Bronchus fibroblast of lung (primary cell): ENCODE measurements around the gene SCN4B. TPM values are rescaled to one million over a fixed set of nuclear protein-coding genes. Genes with fewer than 3 reads are reported as not detected.

Experiments
- total RNA-seq: library from RNA; depleted of rRNA; stranded (reverse); fragments of >200 nt; gene quantifications from 2 replicates; pipeline ENCODE4 v1.2.3, GENCODE V29; 2015

SCN4B gene, protein sequence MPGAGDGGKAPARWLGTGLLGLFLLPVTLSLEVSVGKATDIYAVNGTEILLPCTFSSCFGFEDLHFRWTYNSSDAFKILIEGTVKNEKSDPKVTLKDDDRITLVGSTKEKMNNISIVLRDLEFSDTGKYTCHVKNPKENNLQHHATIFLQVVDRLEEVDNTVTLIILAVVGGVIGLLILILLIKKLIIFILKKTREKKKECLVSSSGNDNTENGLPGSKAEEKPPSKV
- total RNA-seq, result 0.30 and 0.34 TPM in 2 replicates

DNA sequence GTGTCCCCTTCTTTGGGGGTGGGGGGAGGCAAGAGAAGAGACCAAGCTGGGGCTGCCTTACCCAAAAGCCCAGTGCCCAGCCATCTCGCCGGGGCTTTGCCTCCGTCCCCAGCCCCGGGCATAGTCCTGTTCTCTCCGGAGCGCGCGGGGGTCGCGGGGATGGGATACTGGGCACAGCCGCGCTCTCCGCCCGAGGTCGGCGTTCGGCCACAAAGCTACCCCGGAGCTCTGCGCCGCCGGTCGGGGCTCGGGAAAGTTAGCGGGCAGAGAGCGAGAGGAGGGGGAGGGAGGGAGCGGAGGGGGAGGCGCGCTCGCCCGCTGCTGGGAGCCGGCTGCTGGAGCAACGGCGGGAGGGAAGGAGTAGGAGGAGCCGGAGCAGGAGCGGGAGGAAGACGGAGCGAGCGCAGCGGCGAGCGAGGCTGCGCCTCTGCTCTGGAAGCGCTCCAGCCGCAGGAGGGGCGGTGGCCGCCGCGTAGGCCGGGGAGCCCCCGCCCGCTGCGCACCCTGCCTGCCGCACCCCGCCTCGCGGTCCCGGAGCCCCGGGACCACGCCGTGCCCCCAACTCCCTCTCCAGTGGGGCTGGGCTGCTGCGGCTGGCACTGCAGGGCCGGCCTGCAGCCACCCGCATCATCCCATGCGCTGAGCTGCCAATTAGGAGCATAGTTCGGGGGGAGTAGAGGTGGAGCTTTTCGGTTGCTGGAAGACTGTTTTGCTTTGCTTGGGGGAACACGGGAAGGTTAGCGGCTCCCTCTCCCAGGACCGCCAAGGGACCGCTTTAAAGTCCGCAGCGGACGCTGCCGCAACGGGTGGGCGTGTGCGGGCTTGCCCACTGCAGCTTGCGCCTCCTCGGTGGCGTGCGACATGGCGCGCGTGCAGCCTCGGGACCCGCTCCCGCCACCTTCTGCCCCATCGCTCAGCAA, at the start of gene SCN4B:
TSS of gene SCN4B (minus strand) at position 272 of the 920 bp plus-strand sequence. CDS start at position 122, 150 bp downstream.

GRCh38 chr11:118175993-118176777, 23.6 kb upstream of the SCN4B start, which contains the start of gene SCN2B:
Gene SCN2B, minus strand, starts transcription at chr11:118176639. Its CDS starts 208 bp downstream, at chr11:118176431.

GRCh38 chr11:118086913-118087768, 65.5 kb downstream of the SCN4B start, which contains the start of gene SMIM35:
Gene SMIM35, minus strand, starts transcription at chr11:118086963. Its CDS starts 206 bp downstream, at chr11:118086757.

Other genes starting within 250 kb of the SCN4B start
- not detected in 2 replicates for gene TMPRSS13, start 223.4 kb downstream of the SCN4B start, total RNA-seq
- gene IL10RA, start 166.4 kb downstream of the SCN4B start, total RNA-seq, result not detected in 2 replicates
- not detected in 2 replicates for gene TMPRSS4, start 75.7 kb downstream of the SCN4B start, total RNA-seq
- not detected in 2 replicates for gene SMIM35, start 65.9 kb downstream of the SCN4B start, total RNA-seq
- gene SCN2B, start 23.8 kb upstream of the SCN4B start, total RNA-seq, result 0.15 and 0.17 TPM in 2 replicates
- gene JAML, start 72.2 kb upstream of the SCN4B start, total RNA-seq, result not detected in 2 replicates
- gene MPZL3, start 99.5 kb upstream of the SCN4B start, total RNA-seq, result 0.30 and 0.34 TPM in 2 replicates
- gene MPZL2, start 111.5 kb upstream of the SCN4B start, total RNA-seq, result not detected in 2 replicates
- gene CD3E, start 151.9 kb upstream of the SCN4B start, total RNA-seq, result not detected in 2 replicates
- not detected in 2 replicates for gene CD3D, start 189.9 kb upstream of the SCN4B start, total RNA-seq
- not detected in 2 replicates for gene CD3G, start 191.5 kb upstream of the SCN4B start, total RNA-seq
- 31.7 and 33.5 TPM in 2 replicates for gene UBE4A, start 206.8 kb upstream of the SCN4B start, total RNA-seq
- 56.2 and 62.9 TPM in 2 replicates for gene ATP5MG, start 248.8 kb upstream of the SCN4B start, total RNA-seq